HL-60/S4 treated with retinoic acid at 250 ng/mL for 4 days and 3 days (cell line): ENCODE measurements around the gene ATG7.

Experiments used
- in situ Hi-C: fragments of 300-500 bp; cut with MboI; formaldehyde crosslinking; loops from 2 replicates; pipeline ENCODE4 v1.7.0; 2022; ENCODE audit warnings: low sequenced_read_pairs

Gene ATG7

GRCh38 chr3:11290743-11291680, 18.8 kb downstream of the ATG7 start:
- in situ Hi-C loops: no loop called here

GRCh38 chr3:11291808-11292207, 19.6 kb downstream of the ATG7 start:
- in situ Hi-C loops: no loop called here

- in situ Hi-C loops: no loop called here
Measured at GRCh38 chr3:11297126-11297525, 24.9 kb downstream of the ATG7 start.

GRCh38 chr3:11300970-11301369, 28.8 kb downstream of the ATG7 start:
- in situ Hi-C loops: loop anchor here (25.0 kb wide), 1 partner anchor 539 kb away; no protein-coding TSS in a partner anchor

- in situ Hi-C loops: loop anchor here (25.0 kb wide), 1 partner anchor 540 kb away; no protein-coding TSS in a partner anchor
Measured at GRCh38 chr3:11302444-11302843, 30.2 kb downstream of the ATG7 start.

- in situ Hi-C loops: loop anchor here (25.0 kb wide), 1 partner anchor 542 kb away; no protein-coding TSS in a partner anchor
Measured at GRCh38 chr3:11304175-11304574, 32.0 kb downstream of the ATG7 start.

- in situ Hi-C loops: loop anchor here (25.0 kb wide), 1 partner anchor 543 kb away; no protein-coding TSS in a partner anchor
Measured at GRCh38 chr3:11305509-11305908, 33.3 kb downstream of the ATG7 start.

- in situ Hi-C loops: loop anchor here (25.0 kb wide), 1 partner anchor 545 kb away; no protein-coding TSS in a partner anchor
Measured at GRCh38 chr3:11306817-11307589, 34.8 kb downstream of the ATG7 start.

- in situ Hi-C loops: loop anchor here (25.0 kb wide), 1 partner anchor 546 kb away; no protein-coding TSS in a partner anchor
Measured at GRCh38 chr3:11307830-11308432, 35.7 kb downstream of the ATG7 start.

DNA sequence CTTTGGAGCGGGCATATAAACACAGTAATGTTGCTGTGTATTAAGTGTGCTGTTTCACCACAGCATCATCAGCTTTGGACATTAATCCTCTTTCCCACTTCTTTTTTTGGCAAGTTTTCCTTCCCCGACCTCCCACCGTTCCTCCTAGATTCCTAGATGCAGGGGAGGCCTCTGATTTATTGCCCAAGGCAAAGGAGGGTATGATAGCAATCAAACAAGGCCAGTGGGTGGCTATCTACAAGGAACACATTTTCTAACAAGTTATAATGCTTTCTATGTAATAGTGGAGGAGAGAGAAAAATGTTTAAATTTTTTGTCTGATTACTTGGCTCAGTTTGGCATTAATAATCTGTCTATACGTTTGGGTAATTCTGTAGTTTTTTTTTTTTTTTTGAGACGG, 38.1 kb downstream of the ATG7 start:
- in situ Hi-C loops: loop anchor here (25.0 kb wide), 1 partner anchor 548 kb away; no protein-coding TSS in a partner anchor

DNA sequence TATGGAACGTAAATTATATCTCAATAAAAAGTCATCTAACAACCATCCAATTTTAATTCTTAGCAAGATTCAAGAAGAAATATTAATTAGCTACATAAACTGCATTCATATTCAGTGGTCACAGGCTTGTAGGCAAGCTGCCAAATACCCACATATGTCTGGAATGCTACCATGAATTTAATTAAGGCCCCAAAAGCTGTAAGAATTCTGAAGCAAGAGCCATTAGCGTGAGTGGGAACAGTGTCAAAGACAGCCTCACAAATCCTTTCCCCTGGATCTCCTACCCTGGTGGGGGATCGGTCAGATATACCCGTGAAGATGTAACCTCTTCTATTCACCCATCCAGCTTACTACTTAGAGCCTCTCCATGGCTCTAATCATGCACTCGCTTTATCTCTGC, 40.0 kb downstream of the ATG7 start:
- in situ Hi-C loops: loop anchor here (25.0 kb wide), 1 partner anchor 550 kb away; no protein-coding TSS in a partner anchor

- in situ Hi-C loops: loop anchor here (25.0 kb wide), 1 partner anchor 555 kb away; no protein-coding TSS in a partner anchor
Measured at GRCh38 chr3:11317300-11317699, 45.1 kb downstream of the ATG7 start.

GRCh38 chr3:11322931-11323330, 50.7 kb downstream of the ATG7 start:
- in situ Hi-C loops: loop anchor here (25.0 kb wide), 1 partner anchor 561 kb away; no protein-coding TSS in a partner anchor

DNA sequence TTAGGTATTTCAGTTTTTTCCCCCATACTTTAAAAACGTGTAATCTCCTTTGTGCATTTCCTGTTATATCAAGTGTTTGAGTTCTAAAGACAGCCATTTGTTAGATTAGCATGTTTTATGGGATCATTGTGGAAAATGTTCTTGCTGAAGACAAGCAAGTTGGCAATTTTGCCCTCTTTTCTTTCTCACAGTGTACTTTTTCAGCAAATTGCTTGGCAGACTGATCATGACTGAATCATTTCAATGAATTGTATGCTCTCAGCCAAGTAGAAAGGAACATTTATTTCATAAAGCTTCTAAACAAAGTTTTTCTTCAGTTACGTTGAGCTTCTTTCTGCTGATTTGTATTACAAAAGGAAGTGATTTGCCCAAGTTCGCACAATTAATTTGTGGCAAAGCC, 51.6 kb downstream of the ATG7 start:
- in situ Hi-C loops: loop anchor here (25.0 kb wide), 1 partner anchor 562 kb away; no protein-coding TSS in a partner anchor

DNA sequence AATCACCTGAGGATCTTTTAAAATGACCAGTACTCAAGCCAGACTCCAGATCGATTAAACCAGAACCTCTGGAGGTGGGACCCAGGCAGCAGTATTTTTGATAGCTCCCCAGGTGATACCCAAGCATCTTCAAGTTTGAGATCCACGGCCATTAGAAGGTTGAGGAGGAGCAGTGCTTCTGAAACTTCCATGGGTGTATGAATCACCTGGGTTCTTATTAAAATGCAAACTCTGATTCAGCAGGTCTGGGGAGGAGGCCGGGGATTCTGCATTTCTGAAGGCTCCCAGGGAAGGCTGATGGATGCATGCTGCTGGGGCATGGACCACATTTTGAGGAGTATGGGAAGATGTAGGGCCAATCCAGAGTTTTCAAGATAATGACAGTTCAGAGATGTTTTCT, 55.4 kb downstream of the ATG7 start:
- in situ Hi-C loops: loop anchor here (25.0 kb wide), 1 partner anchor 265 kb away; no protein-coding TSS in a partner anchor

DNA sequence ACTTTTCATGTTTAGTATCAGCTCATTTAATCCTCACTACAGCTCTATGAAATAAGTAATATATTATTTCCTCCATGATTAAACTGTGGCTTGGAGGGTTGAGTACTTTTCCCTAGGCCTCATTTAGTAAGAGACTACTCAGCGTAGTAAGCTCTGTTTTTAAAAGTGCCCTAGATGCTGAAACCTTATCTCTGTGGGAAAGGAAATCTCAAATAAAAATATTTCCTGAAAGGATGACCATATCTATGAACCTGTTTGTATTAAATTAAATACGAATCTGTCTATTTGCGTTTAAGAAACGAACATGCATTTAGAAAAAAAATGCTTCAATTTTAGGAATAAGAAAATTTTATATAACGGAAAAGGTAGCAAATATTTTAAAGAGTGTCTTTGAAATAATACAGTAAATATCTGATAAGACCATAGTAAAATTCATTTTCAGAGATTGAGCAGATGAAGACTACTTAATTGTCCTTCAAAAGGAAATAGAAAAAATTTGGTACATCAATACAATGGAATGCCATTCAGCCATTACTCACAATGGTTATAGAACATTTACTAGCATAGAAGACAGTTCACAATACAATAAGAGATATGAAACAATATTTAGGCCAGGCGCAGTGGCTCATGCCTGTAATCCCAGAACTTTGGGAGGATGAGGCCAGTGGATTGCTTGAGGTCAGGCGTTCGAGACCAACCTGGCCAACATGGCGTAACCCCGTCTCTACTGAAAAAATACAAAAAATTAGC, 56.2 kb downstream of the ATG7 start:
- in situ Hi-C loops: loop anchor here (25.0 kb wide), 1 partner anchor 266 kb away; no protein-coding TSS in a partner anchor

- in situ Hi-C loops: loop anchor here (25.0 kb wide), 1 partner anchor 267 kb away; no protein-coding TSS in a partner anchor
Measured at GRCh38 chr3:11329777-11330176, 57.6 kb downstream of the ATG7 start.

DNA sequence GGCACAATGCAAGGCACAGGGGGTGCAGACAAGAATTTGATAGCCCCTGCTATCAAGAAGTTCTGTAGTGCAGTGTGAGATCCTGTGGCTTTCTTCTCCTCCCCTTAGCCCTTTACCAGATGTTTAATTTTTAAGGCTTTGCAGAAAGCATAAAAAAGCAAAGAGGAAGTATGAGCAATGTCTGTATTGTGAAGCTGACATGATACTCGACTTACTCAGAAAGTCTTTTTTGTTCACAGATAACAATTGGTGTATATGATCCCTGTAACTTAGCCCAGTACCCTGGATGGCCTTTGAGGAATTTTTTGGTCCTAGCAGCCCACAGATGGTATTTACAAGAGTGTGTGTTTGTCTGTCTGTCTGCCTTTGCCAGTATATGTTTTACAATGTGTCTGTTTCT, 58.9 kb downstream of the ATG7 start:
- in situ Hi-C loops: loop anchor here (25.0 kb wide), 1 partner anchor 269 kb away; no protein-coding TSS in a partner anchor

- in situ Hi-C loops: loop anchor here (25.0 kb wide), 1 partner anchor 273 kb away; no protein-coding TSS in a partner anchor
Measured at GRCh38 chr3:11335056-11335608, 62.9 kb downstream of the ATG7 start.
